HG03060 (cell line): ENCODE data around the gene TOX3.

Experiments used
- ATAC-seq: cut with Tn5 transposase; IDR thresholded peaks from one replicate; pipeline ENCODE4 v1.9.1; 2021; ENCODE audit warnings: low read depth, moderate number of reproducible peaks; ENCODE audit not compliant: unreplicated experiment

TOX3 gene

DNA sequence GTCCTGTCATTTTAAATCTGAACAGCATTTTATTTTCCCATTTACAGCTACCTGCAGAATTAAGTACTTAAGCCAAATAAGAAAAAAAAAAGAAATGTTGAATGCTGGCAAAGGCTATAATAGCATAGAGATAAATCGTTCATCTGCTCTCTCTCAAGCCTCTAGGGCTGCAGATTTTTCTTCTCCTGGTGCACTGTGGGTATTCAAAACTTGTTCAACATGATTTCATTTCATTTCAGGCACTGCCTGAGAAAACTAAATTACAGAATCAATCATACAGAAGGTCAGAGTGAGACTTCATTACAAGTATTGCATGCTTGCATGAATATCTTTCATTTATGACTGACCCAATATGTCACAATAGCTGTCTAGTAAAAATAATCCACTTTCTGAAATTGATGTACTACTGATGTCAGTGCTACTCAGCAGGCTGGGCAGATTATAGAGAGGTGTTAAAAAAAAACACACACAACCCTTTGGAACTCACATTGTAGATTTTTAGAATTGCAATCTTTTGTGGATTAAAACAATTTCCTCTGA, 86.2 kb downstream of the TOX3 start:
- no peak for ATAC-seq

GRCh38 chr16:52456368-52456767, 90.6 kb downstream of the TOX3 start:
- no peak for ATAC-seq

DNA sequence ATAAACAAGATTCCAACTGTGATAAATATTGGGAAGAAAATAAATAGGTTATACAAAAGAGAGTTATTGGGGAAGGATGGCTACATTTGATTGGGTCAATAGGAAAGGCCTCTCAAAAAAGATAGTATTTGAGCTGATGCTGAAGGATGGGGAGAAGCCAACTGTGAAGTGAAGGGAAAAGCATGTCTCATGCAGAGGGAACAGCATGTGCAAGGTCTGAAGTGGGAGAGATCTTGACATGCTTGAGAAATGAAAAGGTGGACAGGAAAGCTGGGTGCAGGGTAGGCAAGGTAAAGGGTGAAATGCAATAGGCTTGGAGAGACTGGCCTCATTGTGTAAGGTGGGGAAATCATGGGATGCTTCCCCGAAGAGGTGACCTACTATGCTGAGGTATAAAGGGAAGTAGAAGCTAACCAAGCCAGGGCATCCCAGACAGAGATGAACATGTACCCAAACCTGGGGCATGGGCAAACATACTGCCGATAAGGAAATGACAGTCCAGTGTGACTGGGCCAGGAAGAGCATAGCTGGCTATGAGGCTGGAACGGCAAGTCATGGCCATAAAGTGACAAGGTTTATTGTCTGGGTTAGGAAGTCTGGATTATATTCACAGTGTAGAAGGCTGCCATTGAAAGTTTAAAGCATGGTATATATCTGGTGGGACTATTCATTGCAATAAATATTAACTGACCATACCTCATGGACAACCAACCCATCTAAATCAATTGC, 91.2 kb downstream of the TOX3 start:
- no peak for ATAC-seq

DNA sequence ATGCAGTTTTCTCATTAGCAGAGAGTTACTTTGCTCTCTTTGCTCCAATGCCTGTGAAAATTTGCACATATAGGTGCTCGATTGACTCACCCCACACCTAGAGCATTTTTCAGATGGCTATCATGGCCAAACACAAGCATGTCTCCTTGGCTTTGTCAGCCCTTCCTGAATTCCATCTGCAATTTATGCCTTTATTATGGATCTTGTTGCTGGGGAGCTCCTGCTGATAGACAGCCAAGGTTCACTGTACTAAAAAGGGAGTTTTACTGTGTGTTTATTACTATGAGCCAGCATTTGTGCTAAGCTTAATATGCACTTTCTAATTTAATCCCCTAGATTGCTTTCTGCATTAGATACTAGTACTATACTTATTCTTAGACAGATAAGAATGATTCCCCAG, 93.3 kb downstream of the TOX3 start:
- ATAC-seq = no peak

DNA sequence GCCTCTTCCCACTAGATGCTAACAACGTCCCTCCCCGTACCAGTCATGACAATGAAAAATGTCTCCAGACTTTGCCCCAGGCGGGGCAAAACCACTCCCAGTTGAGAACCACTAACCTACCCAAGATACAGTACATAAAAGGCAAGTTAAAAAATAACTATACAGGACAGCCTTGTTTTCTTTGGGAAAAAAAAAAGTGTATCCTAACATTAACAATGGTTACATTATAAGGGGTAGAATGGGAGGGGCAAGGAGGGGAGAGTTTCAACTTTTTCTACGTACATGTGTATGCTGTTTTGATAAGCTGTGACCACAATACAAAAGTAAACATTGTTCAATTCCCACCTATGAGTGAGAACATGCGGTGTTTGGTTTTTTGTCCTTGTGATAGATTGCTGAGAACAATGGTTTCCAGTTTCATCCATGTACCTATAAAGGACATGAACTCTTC, 94.9 kb downstream of the TOX3 start:
- no peak for ATAC-seq

GRCh38 chr16:52450916-52451315, 96.0 kb downstream of the TOX3 start:
- ATAC-seq = no peak

- ATAC-seq = no peak
Measured at GRCh38 chr16:52450241-52450640, 96.7 kb downstream of the TOX3 start.

DNA sequence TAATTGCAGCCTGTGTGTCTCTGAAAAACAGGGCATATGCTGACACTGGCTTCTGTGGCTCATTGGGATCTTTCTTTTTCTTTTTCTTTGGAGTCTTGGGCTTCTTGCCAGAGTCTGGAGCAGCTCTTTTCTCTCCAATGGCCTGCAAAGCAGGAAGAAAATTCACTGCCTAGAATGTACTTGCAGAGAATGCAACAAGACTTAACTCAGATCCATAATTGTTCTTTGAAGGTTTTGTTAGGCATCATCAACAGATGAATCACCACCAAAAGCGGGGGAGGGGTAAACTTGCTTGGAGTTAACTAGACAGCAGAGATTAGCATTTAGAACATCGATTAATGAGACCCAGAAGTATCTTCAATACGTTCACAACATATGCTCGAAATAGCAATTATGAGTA, 100.9 kb downstream of the TOX3 start:
- ATAC-seq = no peak

GRCh38 chr16:52441886-52442285, 105.1 kb downstream of the TOX3 start:
- ATAC-seq = no peak

DNA sequence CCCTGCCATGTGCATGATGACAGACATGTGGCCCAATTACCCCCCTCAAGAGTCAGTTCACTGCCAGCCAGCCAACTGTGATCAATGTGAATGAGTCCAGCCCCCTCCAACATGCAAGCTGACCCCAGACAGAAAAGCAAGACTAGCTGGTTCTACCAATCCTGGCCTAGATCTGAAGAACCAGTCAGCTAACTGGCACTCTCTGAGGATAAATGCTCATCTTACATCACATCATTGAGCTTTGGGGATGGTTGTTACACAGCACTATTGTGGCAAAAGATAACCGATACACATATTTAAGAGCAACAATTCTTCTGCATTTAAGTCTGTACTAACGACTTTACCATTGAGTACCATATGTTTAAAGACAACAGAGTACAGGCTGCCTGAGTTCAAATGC, 106.7 kb downstream of the TOX3 start:
- ATAC-seq = no peak

DNA sequence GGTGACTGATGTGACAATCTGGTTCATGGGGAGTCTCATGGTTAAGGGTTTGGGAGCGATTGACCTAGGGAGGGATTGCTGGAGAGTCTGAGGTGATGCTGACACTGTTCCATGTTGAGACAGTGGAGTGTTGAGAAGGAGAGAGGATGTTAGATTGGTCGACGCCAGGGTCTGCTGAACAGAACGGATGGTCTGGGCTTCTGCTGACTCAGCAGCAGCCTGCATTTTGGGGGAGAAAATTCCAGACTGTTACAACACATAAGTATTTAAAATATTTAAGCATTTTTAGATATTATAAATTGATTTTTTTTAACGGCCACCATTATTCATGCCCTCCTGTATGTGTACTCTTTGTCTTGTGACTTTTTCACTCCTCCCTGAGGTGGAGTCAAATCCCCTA, 107.2 kb downstream of the TOX3 start:
- no peak for ATAC-seq

DNA sequence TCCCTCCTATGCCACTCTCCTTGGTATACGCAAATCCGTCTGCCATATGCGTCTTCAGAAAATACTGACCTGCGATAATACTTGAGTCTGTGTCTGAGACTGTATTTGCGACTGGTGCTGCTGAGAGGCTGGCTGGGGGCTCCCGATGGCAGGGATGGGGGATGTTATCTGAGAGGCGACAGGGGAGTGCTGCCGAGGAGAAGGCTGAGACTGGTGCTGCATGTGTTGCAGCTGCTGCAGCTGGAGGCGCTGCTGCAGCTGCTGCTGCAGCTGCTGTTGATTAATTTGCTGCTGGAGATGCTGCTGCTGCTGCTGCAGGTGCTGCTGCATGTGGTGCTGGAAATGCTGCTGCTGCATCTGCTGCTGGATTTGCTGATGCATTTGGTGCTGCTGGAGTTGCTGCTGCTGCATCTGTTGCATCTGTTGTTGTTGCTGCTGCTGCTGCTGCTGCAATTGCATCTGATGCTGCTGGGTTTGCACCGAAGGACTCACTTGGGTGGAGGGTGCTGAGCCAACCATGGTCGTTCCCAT, 107.7 kb downstream of the TOX3 start:
- no peak for ATAC-seq

- ATAC-seq = no peak
Measured at GRCh38 chr16:52437277-52437670, 109.7 kb downstream of the TOX3 start.

GRCh38 chr16:52436339-52437276, 110.3 kb downstream of the TOX3 start:
- no peak for ATAC-seq

GRCh38 chr16:52434224-52434623, 112.7 kb downstream of the TOX3 start:
- no peak for ATAC-seq

- no peak for ATAC-seq
Measured at GRCh38 chr16:52433643-52434042, 113.3 kb downstream of the TOX3 start.

DNA sequence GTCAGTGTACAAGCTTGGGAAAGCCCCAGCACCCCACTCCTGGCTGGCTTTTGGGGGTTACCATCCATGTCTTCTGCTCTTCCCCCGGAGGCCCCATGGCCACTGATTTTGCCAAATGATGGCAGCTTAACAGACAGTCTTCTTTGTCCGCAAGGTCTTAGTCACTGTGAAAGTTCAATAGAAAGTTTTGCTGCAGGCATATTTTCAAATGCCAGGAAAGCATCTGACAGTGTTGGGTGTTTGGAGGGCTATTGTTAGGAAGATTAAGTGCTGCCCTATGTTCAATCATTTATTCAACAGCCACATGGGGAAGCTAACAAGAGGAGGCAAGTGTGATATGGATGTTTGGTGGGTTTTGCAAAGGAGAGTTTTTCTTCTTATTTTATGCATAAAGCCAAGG, 122.4 kb downstream of the TOX3 start:
- ATAC-seq = no peak

GRCh38 chr16:52422307-52422706, 124.6 kb downstream of the TOX3 start:
- ATAC-seq = no peak

- no peak for ATAC-seq
Measured at GRCh38 chr16:52418201-52418600, 128.7 kb downstream of the TOX3 start.

- ATAC-seq = no peak
Measured at GRCh38 chr16:52416888-52417287, 130.1 kb downstream of the TOX3 start.

DNA sequence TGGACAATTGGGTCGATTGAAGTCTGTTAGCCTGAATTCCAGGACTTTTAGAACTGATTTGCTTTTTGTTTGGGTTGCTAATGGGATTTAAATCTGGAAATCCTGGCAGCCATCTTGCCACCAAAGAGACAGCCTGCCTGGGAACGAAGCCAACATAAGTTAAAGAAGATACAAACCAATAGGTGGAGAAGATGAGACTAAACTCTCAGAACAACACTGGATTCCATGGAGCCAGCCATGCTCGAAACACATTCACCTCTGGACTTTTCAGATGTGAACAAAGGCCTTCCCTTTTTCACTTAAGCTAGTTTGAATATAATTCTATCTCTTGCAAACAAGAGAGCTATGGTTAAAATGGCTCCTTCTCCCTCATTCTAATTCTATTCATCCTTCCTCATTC, 135.9 kb downstream of the TOX3 start:
- no peak for ATAC-seq
